HG02798 (cell line): ENCODE measurements around the gene KDM1A.

Experiments used
- ATAC-seq: cut with Tn5 transposase; IDR thresholded peaks from one replicate; pipeline ENCODE4 v1.9.1; 2021; ENCODE audit warnings: mild to moderate bottlenecking; ENCODE audit not compliant: unreplicated experiment, poor library complexity

Gene KDM1A

DNA sequence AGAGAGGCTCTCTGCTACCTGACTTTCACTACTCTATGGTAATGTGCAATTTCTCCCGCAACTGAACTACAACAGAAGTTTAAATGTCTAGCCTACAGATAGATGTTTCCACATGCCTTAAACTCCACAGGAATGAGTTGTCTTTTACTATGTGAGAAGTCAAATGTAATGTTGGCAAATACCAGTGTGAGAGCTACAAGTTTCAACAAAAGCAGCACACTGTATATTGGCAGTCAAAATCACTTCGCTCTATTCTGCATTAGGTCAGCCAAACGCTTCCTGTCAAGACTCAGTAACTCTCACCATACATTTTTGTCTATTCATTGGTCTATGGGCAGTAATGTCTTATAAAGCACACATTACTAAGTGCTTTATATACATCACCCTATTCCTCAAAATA, 107.5 kb downstream of the KDM1A start:
- ATAC-seq: no peak

DNA sequence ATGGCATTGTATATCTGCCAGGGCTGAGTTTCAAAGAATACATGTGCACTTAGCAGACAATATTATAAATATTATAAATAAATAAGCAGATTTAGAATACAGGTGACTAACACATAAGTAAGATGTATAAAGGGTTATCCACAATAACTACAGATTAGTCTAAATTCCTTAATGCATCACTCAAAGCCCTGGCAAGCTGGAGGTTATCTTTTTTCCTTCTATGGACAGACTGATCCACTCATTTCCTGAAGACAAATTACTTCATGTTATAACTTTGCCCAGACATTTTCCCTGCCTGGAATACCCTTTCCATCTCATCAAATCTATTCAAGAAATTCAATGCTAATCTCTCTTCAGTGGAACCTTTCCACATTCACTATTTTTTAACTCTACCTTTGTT, 110.6 kb downstream of the KDM1A start:
- no peak for ATAC-seq

DNA sequence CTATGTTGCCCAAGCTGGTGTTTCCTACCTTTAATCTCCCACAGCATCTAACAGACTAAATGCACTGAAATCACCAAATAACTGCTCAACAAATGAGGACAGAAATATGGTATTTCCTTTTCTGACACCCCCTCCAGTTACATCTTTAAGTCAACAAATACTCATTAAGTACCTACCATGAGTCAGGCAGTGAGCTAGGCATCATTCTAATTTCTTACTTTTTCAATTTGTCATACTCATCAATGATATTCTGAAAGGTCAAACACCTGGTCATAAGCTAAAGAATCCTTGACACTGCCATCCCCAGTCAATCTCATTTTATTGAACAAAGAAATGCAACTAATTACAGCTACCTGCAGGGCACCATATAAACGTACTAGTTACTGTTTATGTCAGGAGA, 112.8 kb downstream of the KDM1A start:
- ATAC-seq: no peak
